GM11168 (cell line): Measurements from ENCODE around the gene STAP2.

Experiments used
- in situ Hi-C: fragments of 300-500 bp; cut with MboI; formaldehyde crosslinking; loops from one replicate; pipeline ENCODE4 v1.12.0; 2022; ENCODE audit warnings: low sequenced_read_pairs; ENCODE audit not compliant: unreplicated experiment

Gene STAP2

DNA sequence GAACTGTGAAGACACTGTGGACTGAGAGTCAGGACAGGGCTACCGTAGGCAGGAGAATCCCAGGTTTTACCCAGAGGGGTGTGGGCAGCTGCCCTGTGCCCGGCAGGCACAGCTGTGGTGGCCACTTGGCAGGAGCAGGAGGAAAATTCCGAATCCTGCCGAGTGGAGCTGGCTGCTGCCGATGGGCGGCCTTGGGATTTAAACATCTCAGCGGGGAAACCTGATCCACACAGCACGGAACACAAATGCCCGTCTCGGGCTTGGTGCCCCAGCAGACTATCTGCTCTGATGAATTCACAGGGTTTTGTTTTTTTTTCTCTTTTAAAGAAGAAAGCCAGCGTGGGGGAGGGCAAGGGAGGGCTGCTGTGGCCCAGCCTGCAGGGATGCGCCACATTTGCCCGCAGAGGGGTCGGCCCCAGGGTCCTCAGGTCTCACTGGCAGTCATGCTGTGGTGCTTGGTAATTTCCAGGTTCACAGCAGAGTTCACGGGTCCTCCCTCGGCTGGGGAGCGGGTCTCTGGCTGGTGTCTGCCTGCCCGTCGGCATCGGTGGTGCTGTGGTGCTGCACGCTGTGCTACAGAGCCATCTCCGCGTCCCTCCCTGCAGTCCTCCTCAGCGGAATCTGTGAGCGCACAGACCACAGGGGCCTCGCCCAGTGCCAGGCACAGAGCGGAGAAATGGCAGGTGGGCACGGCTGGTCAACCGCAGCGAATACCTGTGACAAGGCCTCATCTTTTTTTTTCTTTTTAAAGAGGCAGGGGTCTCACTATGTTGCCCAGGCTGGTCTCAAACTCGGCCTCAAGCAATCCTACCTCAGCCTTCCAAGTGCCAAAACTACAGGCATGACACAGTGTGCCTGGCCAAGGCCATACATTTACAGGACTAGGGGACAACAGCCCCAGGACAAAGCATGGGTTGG lies 32.9 kb upstream of the STAP2 start:
- in situ Hi-C loops = no loop called here

DNA sequence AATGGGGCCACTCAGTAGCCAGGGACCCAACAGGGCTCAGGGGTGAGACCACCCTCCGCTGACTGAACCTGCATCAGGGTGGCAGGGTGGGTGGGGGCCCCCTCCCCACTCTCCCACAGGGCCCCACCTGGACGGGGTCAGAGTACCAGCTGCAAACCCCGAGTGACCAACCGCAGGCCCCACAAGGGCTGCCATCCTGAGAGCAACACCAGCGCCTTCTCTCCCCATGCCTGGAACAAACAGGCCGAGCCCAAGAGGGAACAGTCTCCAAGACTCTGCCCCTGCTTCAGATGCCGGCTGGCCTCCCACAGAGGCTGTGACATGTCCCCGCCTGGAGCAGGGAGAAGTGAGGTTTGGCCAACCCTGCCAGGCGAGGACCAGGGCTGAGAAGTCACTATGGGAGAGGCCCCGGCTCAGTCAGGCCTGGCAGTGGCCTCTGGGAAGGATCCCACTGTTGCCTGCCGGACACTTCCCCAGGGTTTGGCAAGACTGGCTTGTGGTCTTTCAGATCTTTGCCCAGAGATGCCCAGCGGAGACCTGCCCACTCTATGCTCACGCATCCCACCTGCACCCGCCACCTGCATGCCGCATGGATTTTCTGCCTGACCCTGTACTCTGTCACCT lies 31.9 kb upstream of the STAP2 start:
- in situ Hi-C loops = no loop called here

DNA sequence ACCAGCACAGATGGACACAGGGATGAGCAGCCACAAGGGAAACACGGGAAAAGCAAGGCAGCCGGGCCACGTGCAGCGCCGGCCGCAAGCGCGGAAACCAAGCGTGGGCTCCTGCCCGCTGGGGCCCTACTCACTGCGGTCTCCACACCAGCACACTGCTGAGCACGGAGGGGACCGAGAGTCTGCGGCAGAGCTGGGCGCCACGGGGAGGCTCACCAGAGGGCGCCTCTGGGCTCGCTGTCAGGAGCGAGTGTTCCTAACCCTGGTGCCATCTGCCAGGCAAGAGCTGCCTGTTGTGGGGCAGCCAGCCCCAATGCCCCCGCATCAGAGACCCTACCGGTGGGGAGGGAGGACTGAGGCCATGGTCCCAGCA lies 31.2 kb upstream of the STAP2 start:
- in situ Hi-C loops = no loop called here

GRCh38 chr19:4369109-4369887 lies 30.7 kb upstream of the STAP2 start:
- in situ Hi-C loops = no loop called here

DNA sequence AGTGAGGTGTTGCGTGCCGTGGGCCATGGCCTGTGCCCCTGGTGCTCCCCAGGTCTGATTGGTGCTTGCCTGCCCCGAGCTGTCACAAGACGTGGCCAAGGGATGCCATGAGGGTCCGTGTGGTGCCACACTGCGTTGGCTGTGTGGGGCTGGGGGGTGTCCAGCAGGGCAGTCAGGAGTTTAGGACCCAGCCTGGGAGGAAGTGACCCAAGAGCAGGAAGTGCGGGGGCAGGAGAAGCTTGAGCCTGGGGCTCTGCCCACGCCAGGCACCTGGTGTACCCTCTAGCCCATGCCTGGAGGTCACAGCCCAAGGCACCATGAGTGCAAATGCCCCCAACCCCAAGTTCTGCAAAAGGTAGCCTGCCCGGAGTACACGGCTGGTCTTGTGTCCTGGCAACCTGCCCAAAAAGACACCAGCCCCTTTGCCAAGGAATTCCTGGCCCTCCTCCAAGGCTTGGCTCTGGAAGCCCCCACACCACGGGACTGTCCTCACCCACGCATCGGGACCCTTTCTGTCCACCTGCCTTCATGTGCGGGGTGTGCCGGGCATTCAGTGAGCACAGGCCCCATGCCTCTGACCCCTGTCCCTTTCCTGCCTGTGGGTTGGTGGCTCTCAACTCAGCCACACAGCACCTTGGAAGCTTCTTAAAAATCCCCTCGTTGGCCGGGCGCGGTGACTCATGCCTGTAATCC lies 29.6 kb upstream of the STAP2 start:
- in situ Hi-C loops = no loop called here

- in situ Hi-C loops = no loop called here
Measured at GRCh38 chr19:4367781-4368127, 29.1 kb upstream of the STAP2 start.

DNA sequence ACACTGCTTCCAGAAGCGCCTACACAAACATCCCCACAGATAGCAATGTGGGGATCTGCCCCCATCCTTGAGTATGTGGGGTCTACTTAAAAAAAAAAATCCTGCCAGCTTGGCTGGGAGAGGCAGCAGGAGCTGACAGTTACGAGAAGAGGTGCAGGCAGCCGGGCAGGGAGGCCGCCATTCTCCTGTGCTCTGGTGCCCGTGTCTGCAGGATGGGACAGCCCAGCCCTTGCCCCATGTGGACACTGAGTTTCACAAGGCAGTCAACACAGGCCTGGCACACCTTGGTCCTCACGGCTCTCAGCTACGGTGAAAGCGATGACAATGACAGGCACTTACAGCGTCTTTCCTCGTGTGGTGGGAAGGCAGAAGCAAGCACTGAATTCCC lies 28.7 kb upstream of the STAP2 start:
- in situ Hi-C loops = no loop called here

DNA sequence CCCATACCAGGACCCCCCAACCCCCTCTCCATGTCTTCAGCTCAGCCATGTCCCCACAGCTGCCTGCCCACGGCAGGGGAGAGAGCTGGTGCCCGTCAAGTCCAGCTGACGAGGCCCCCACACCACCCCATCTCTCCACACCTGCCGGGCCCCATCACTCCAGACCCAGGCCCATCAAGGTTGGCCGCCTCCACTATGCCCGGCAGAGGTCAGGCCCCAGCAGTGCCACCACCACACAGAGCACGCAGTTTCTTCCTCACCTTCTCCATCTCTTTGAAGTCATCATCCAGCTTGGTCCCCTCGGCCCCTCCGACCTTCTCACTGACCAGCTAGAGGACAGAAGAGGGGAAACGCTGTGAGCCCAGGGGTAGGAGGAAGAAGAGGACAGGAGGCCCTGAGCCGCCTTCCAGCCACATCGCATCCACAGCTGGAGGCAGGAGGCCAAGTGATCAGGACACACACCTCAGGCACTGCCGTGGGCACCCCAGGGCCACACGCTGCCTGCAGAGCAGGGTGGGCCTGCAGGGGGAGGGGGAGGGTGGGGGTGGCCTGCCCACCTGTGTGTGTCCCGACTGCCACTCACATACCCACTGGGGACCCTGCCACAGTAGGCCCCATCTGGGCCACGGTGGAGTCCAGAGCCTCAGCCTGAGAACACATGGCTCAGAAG lies 28.2 kb upstream of the STAP2 start:
- in situ Hi-C loops = no loop called here

- in situ Hi-C loops = no loop called here
Measured at GRCh38 chr19:4365791-4366665, 27.4 kb upstream of the STAP2 start.

DNA sequence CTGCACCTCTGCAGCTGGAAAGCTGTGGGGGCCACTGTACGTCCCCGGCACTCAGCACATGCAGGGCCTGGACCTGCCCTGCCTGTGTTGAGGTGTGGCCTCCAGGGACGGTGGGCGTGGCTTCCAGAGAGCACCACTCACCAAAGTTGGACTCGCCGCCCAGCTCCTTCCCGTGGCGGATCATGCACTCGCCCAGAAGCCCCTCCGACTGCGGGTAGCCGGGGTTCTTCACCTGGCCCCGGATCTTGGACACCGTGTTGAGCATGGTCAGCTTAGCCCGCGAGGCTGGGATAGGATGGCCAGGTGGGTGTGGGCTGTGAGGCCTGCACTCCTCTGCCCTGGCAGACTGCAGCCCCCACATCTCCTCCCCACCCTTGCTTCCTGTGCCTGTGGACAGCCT lies 26.7 kb upstream of the STAP2 start:
- in situ Hi-C loops = no loop called here

DNA sequence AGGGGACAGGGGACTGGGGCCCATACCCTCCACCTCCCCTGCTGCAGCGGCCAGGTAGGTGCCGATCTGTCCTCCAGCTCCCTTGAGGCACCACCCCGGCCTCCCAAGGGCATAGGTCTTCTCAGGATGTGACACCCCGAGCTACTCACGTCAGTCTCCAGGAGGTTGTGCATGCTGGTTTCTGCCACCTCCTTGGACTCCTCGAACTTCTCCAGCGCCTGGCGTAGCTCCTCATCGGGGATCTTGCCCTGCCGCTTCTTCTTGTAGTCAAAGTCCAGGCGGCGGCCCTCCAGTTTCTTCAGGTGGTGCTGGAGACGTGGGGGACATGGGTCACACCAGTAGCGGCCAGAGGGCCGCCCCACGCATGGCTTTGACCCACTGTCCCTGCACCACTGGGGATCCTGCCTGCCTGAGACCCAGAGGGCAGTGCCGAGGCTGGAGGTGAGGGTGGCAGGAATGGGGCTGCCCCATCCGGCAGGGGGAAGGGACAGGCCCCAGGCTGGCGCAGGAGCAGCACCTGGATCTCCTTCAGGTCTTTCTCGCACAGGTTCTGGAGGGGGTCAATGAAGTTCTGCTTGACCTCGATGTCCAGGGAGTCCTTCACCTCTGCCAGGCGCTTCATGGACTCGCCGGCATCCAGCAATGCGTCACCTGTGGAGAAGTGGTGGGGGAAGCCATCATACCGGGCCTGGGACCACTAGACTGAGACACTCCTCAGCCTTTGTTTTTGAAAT lies 25.1 kb upstream of the STAP2 start:
- in situ Hi-C loops = no loop called here

GRCh38 chr19:4362831-4363545 lies 24.4 kb upstream of the STAP2 start:
- in situ Hi-C loops = no loop called here

DNA sequence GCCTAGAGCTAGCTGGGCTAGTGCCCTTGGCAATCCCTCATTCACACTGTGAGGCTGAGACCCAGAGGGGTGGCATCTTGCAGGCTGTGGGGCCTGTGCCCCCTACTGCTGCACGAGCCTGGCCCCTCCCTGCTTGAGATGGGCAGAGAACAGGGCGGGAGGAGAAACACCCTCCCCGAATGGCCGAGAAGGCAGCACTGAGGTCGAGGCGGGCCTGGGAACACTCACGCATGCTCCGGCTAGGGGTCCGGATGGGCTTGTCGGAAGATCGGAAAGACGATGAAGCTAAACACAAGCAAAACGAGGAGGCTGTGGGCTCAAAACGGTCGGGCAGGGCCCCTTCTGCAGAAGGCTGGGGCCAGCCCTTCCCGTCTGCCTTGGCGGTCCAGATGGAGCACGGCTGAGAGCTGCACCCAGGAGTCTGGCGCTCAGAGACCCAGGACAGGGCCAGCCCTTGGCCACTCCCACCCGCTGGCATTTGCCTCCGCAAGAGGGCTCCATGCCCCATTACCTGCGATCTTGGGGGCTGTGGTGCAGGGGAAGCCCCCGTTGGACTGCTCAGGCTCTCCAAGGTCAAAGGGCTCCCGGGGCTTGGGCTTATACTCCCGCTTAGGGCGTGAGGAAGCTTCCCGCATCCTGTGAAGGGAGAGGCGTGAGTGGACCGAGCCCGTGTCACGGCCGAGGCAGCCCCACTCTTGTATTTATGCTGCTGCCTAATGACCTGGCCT lies 23.6 kb upstream of the STAP2 start:
- in situ Hi-C loops = no loop called here

DNA sequence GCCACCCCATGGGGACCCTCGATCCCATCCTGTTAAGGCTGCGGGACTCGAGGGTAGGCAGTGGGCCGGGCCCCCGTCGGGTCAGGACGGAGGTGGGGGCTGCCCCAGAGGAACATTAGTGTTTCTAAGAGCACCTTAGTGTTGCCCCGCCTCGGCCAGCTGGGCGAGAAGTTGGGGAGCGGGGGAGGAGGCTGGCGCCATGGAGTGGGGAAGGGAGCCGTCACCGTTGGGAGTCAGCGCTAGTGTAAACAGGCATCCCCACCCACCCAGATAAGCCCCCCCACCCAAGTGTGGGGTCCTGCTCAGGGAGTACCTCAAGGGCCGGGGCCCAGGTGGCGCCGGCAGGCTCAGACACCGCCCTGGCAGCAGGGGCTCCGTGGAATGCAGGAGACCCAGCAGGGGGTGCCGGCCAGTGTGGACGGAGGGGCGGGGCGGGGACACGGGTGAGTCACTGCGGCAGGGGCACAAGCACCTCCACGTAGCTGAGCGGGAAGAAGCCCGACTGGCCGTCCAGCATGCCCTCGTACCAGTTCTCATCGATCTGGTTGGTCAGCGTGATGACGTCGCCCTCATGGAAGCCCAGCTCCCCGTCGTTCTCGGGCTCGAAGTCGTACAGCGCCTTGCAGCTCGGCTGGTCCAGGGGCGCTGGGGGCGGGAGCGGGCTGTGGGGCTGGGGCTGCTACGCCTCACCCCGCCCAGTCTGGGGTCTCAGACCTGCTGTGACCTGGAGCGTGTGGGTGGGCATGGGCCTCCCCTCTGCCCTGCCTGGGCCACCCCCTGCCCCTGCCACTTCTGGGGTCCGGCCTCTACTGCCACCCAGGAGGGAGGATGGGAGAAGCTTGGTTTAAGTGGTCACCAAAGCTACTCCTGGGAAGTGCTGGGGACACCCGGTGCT lies 22.8 kb upstream of the STAP2 start:
- in situ Hi-C loops = no loop called here

DNA sequence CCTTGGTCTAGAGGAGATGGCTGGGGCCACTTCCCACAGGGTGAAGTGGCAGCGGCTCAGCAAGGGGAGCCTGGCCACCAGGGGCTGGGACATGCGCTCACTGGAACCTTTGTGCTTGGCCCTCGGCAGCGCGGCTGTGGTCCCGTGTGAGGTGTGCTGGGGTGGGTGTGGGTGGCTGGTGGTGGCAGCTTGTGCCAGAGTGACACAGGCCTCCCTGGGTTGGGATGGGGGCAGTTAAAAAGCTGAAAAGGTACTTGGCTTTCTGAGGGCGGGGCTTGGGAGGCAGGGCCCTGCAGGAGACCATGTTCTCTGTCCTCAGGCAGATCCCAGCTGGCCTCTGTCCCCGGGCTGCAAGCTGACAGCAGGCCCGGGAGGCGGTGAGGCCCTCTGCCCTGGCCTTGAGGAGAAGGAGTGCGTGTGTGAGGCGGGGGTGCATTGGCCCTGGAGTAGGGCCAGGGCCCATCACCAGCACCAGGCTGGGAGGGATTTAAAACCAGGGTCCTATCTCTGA lies 22.1 kb upstream of the STAP2 start:
- in situ Hi-C loops = no loop called here

DNA sequence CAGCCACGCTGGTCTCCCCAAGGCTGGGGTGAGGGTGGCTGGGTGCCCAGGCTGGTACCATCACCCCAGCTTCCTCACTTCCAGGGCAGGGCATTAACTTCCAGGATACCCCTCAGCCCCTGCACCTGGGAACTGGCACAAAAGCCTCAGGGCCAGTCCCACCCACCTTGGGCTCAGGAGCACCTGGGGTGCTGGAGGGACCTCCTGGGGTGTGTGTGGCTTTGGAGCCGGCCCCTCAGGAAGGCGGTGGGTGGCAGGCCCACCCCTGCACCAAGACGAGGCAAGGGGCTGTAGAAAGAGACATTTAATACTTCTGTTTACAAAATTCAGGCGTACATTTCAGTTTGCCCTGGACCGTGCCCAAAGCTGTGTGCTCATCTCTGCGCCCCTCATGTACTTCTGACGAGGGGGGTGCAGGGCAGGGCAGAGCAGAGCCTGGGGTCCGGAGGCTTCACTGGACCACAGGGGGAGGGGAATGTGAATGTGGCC lies 21.5 kb upstream of the STAP2 start:
- in situ Hi-C loops = no loop called here
